ENCODE results near the gene PDCD2L.
"Not testable (repeated sequence)": the region's sequence is repeated elsewhere in the genome, so short reads cannot be mapped to it uniquely, and the experiment has no call there.

PDCD2L gene

GRCh38 chr19:34411216-34411615 is 7.0 kb downstream of the PDCD2L start:
- no peak for DNase-seq (ENCODE audit: low read depth, low spot score)

- no peak for DNase-seq (ENCODE audit: low read depth, low spot score)
Observed at GRCh38 chr19:34416021-34416545, 11.9 kb downstream of the PDCD2L start.

GRCh38 chr19:34418300-34418699 is 14.1 kb downstream of the PDCD2L start:
- DNase-seq (ENCODE audit: low read depth, low spot score), result no peak

GRCh38 chr19:34426096-34426661 is 22.0 kb downstream of the PDCD2L start:
- DNase-seq (ENCODE audit: low read depth, low spot score), result no peak

- peak; percentile 4 for DNase-seq (ENCODE audit: low read depth, low spot score)
Observed at GRCh38 chr19:34428549-34429285, 24.5 kb downstream of the PDCD2L start.

- no peak for DNase-seq (ENCODE audit: low read depth, low spot score)
Observed at GRCh38 chr19:34429553-34429952, 25.4 kb downstream of the PDCD2L start.

- DNase-seq (ENCODE audit: low read depth, low spot score), result peak; percentile 15
Observed at GRCh38 chr19:34430738-34431625, 26.8 kb downstream of the PDCD2L start.

- no peak for DNase-seq (ENCODE audit: low read depth, low spot score)
Observed at GRCh38 chr19:34431681-34432402, 27.6 kb downstream of the PDCD2L start.

- no peak for DNase-seq (ENCODE audit: low read depth, low spot score)
Observed at GRCh38 chr19:34432797-34433196, 28.6 kb downstream of the PDCD2L start.

GRCh38 chr19:34436716-34437115 is 32.5 kb downstream of the PDCD2L start:
- no peak for DNase-seq (ENCODE audit: low read depth, low spot score)

GRCh38 chr19:34448191-34448590 is 44.0 kb downstream of the PDCD2L start:
- DNase-seq (ENCODE audit: low read depth, low spot score), result no peak

- DNase-seq (ENCODE audit: low read depth, low spot score), result no peak
Observed at GRCh38 chr19:34452723-34453122, 48.5 kb downstream of the PDCD2L start.

GRCh38 chr19:34454091-34454490 is 49.9 kb downstream of the PDCD2L start:
- DNase-seq (ENCODE audit: low read depth, low spot score), result no peak

GRCh38 chr19:34454685-34455084 is 50.5 kb downstream of the PDCD2L start:
- DNase-seq (ENCODE audit: low read depth, low spot score), result no peak

- not testable (repeated sequence) for DNase-seq (ENCODE audit: low read depth, low spot score)
Observed at GRCh38 chr19:34455783-34456480, 51.7 kb downstream of the PDCD2L start.

- DNase-seq (ENCODE audit: low read depth, low spot score), result no peak
Observed at GRCh38 chr19:34457446-34457845, 53.2 kb downstream of the PDCD2L start.

- DNase-seq (ENCODE audit: low read depth, low spot score), result no peak
Observed at GRCh38 chr19:34458677-34459076, 54.5 kb downstream of the PDCD2L start.

GRCh38 chr19:34459614-34460013 is 55.4 kb downstream of the PDCD2L start:
- no peak for DNase-seq (ENCODE audit: low read depth, low spot score)

- DNase-seq (ENCODE audit: low read depth, low spot score), result no peak
Observed at GRCh38 chr19:34461375-34462100, 57.3 kb downstream of the PDCD2L start.

GRCh38 chr19:34464785-34465184 is 60.6 kb downstream of the PDCD2L start:
- DNase-seq (ENCODE audit: low read depth, low spot score), result not testable (repeated sequence)

Data from activated CD4-positive, CD25-positive, alpha-beta regulatory T cell treated with anti-CD3 and anti-CD28 coated beads, Interleukin-2, amount 50 U/mL, for 16 hours (primary cell).